ENCODE measurements around the gene AREL1. TPM values are rescaled to one million over a fixed set of nuclear protein-coding genes. Genes with fewer than 3 reads are reported as not detected.

Gene AREL1
- total and polyA plus RNA-seq, 2 donors (not counting 3 experiments of a cell fraction or from before 2014, with no cell fraction given): 46.4 to 67.2 TPM

DNA sequence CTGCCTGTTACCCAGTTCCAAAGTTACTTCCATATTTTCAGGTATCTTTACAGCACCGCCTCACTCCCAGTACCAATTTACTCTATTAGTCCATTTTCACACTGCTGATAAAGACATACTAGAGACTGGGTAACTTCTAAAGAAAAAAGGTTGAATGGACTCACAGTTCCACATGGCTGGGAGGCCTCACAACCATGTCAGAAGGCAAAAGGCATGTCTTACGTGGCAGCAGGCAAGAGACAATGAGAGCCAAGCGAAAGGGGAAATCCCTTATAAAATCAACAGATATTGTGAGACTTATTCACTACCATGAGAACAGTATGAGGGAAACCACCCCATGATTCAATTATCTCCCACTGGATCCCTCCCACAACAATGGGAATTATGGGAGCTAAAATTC lies 9.8 kb downstream of the AREL1 start:
- Histone ChIP-seq H3K4me1 (ENCODE audit: control insufficient read depth, extremely low read depth, insufficient read depth, low read length) (no peaks in the 10 kb centered on the region), H3K27ac (ENCODE audit: insufficient read depth, low read depth, low read length) (no peak overlapping the region), H3K4me3 (replicated peaks in 1 of 3; ENCODE audit: insufficient read depth in 1 of 3, low read depth in 1 of 3, low read length in 3 of 3) (no peak overlapping the region), H3K9me1 (replicated peaks; ENCODE audit: control insufficient read depth, extremely low read depth, insufficient read depth, low read length) (no peaks in the 10 kb centered on the region), H4K20me1 (replicated peaks; ENCODE audit: control insufficient read depth, extremely low read depth, insufficient read depth, low read length) (no peaks in the 10 kb centered on the region), H2AFZ (ENCODE audit: low read depth, low read length) (no peak overlapping the region), H3K27me3 (ENCODE audit: control insufficient read depth in 2 of 2, insufficient read depth in 2 of 2, low read length in 2 of 2) (no peaks in the 10 kb centered on the region), H3K4me2 (ENCODE audit: insufficient read depth, low read length) (no peak overlapping the region), H3K79me2 (ENCODE audit: control insufficient read depth, insufficient read depth, low read length) (peaks cover 86% of the 10 kb centered on the region), H3K36me3 (ENCODE audit: control insufficient read depth in 2 of 2, extremely low read depth in 1 of 2, insufficient read depth in 2 of 2, low read length in 2 of 2) (peaks cover 0 to 3% of the 10 kb centered on the region in 2 experiments), H3K9me3 (replicated peaks; ENCODE audit: control insufficient read depth, insufficient read depth, low read length) (no peaks in the 10 kb centered on the region), H3K9ac (replicated peaks; ENCODE audit: extremely low read depth, insufficient read depth, low read length) (no peak overlapping the region)
- TF ChIP-seq POLR2AphosphoS5 (IDR thresholded peaks at IDR 0.05; ENCODE audit: insufficient read depth, low read depth, low read length) (no peak), EZH2 (IDR thresholded peaks at IDR 0.05; ENCODE audit: borderline replicate concordance, low read depth, low read length, severe bottlenecking) (no peak), GATA2 (IDR thresholded peaks at IDR 0.05; ENCODE audit: insufficient read depth, insufficient read length, low read depth, low read length) (no peak)
- BruUV-seq (replicated peaks): no TSS peak
- no peak for DNase-seq (ENCODE audit: low read depth, low spot score)
- ChIA-PET POLR2A (no interaction called here), CTCF (interaction anchor here (1.3 kb wide), 1 partner anchor 8 kb away, joined by 3 read pairs; no protein-coding TSS in a partner anchor)
- intact Hi-C loops (cut with micrococcal nuclease): no loop called here
- dilution Hi-C loops (cut with MboI; ENCODE audit: extremely low pct_ligation_motif_present, low sequenced_read_pairs): no loop called here
- FAIRE-seq: no peak

- Histone ChIP-seq H3K4me2 (ENCODE audit: insufficient read depth, low read length) (no peak overlapping the region), H3K9me3 (replicated peaks; ENCODE audit: control insufficient read depth, insufficient read depth, low read length) (no peaks in the 10 kb centered on the region), H3K4me1 (ENCODE audit: control insufficient read depth, extremely low read depth, insufficient read depth, low read length) (no peaks in the 10 kb centered on the region), H3K9ac (replicated peaks; ENCODE audit: extremely low read depth, insufficient read depth, low read length) (no peak overlapping the region), H2AFZ (ENCODE audit: low read depth, low read length) (no peak overlapping the region), H3K36me3 (ENCODE audit: control insufficient read depth in 2 of 2, extremely low read depth in 1 of 2, insufficient read depth in 2 of 2, low read length in 2 of 2) (peaks cover 3% of the 10 kb centered on the region in 2 experiments), H4K20me1 (replicated peaks; ENCODE audit: control insufficient read depth, extremely low read depth, insufficient read depth, low read length) (no peaks in the 10 kb centered on the region), H3K4me3 (replicated peaks in 1 of 3; ENCODE audit: insufficient read depth in 1 of 3, low read depth in 1 of 3, low read length in 3 of 3) (no peak overlapping the region), H3K27ac (ENCODE audit: insufficient read depth, low read depth, low read length) (no peak overlapping the region), H3K27me3 (ENCODE audit: control insufficient read depth in 2 of 2, insufficient read depth in 2 of 2, low read length in 2 of 2) (no peaks in the 10 kb centered on the region), H3K79me2 (ENCODE audit: control insufficient read depth, insufficient read depth, low read length) (peaks cover 87% of the 10 kb centered on the region), H3K9me1 (replicated peaks; ENCODE audit: control insufficient read depth, extremely low read depth, insufficient read depth, low read length) (no peaks in the 10 kb centered on the region)
- FAIRE-seq (no peak), DNase-seq (ENCODE audit: low read depth, low spot score) (no peak)
- BruUV-seq (replicated peaks): no TSS peak
- ChIA-PET POLR2A (no interaction called here), CTCF (no interaction called here)
- intact Hi-C loops (cut with micrococcal nuclease): no loop called here
- TF ChIP-seq POLR2AphosphoS5 (IDR thresholded peaks at IDR 0.05; ENCODE audit: insufficient read depth, low read depth, low read length) (no peak), MYC (IDR thresholded peaks at IDR 0.05; ENCODE audit: low read depth, low read length) (no peak), POLR2A (IDR thresholded peaks at IDR 0.05; ENCODE audit: low read depth, low read length) (no peak), CTCF (IDR thresholded peaks at IDR 0.05; ENCODE audit: extremely low read depth in 1 of 2, insufficient read depth in 1 of 2, low read depth in 1 of 2, low read length in 2 of 2) (no peak), JUN (IDR thresholded peaks at IDR 0.05; ENCODE audit: borderline replicate concordance, insufficient read depth, insufficient read length, low read depth) (no peak), EZH2 (IDR thresholded peaks at IDR 0.05; ENCODE audit: borderline replicate concordance, low read depth, low read length, severe bottlenecking) (no peak), FOS (IDR thresholded peaks at IDR 0.05; ENCODE audit: borderline replicate concordance, insufficient read depth, low read length) (no peak), GATA2 (IDR thresholded peaks at IDR 0.05; ENCODE audit: insufficient read depth, insufficient read length, low read depth, low read length) (no peak)
- TF ChIP-seq, protein P1, sequence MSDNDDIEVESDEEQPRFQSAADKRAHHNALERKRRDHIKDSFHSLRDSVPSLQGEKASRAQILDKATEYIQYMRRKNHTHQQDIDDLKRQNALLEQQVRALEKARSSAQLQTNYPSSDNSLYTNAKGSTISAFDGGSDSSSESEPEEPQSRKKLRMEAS (IDR thresholded peaks at IDR 0.05; ENCODE audit: insufficient read depth, insufficient read length): no peak
- dilution Hi-C loops (cut with MboI; ENCODE audit: extremely low pct_ligation_motif_present, low sequenced_read_pairs): no loop called here
These were observed 10.6 kb downstream of the AREL1 start for GRCh38 chr14:74702293-74702692.
